DMS153 (cell line): ENCODE results near the gene MPP4.
"Not testable (repeated sequence)": the region's sequence is repeated elsewhere in the genome, so short reads cannot be mapped to it uniquely, and the experiment has no call there.

ENCODE experiments used
- DNase-seq: peaks from one replicate; lab custom pipeline; 2025; lab: John Stamatoyannopoulos, UW

MPP4 gene

DNA sequence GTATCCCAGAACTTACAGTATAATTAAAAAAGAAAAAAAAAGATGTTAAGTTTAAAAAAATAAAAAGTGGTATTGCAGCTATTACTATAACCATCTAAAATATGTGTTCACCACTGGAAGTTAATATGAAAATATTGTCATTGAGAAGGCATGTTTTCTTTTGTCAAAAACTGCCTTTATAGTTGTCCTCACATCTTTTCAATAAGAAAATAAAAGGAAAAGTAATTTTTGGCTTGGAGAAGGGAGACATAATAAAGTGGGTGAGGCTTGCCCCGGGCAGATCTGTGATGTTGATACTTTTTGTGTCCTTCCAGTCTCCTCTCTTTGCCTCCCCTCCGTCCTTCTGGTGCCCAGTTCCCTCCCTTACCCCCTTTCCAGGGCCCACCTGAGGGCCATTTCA lies 24.9 kb downstream of the MPP4 start:
- DNase-seq = no peak

- not testable (repeated sequence) for DNase-seq
These were observed 27.2 kb downstream of the MPP4 start for GRCh38 chr2:201671205-201671604.

- DNase-seq = no peak
These were observed 28.6 kb downstream of the MPP4 start for GRCh38 chr2:201669865-201670264.

- DNase-seq = no peak
These were observed 30.0 kb downstream of the MPP4 start for GRCh38 chr2:201668402-201668910.

DNA sequence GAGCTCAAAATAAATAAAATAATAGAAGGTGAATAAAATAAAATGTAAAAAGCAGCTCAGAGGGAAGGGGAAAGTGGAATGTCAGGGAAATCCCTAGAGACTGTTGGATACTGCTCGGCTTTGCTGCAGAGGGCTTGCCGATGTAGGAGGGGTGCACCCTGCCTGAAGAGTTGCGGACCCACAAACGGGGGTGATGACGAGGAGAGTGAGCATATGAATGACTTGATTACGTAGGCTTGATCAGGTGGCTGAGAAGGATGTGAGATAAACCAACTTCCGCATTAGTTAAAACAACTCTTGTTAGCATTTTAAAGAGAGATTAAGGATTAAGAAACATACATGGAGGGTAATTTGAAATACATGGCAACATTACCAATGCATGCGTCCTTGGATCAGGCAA lies 34.1 kb downstream of the MPP4 start:
- no peak for DNase-seq

DNA sequence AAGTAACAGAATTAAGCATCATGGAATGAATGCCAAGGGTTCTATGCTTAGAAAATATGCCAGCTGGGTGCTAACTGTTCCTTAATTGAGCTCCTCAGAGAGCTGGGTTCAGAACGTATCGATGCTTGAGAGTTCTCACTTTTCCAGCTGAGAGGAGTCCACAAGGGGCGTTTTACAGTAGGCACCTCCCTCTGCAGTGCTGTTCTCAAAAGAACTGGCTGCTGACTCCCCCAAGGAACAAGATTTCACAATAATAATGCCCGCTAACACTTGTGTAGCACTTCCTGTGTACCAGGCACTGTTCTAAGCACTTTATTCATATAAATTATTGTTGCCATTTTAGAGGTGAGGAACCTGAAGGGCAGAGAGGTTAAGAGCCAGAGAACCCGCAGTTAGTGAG lies 37.1 kb downstream of the MPP4 start:
- DNase-seq = no peak

GRCh38 chr2:201660293-201660895 lies 38.0 kb downstream of the MPP4 start:
- DNase-seq = no peak

DNA sequence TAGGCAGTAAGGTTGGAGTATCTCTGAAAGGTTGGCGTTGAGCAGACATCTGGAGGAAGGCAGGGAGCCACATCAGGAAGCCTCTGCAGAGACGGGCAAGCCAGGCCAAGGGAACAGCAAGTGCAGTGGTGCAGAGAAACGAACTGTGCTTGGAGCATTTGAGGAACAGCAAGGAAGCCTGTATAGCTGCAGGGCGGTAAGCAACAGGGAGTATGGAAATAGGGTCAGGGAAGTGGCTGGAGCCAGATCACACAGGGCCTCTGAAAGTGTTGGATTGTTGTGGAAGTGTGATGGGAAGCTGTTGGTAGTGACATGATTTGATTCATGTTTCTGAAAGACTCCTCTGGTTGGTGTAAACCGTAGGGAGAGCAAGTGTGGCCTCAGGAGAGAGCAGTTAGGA lies 41.7 kb downstream of the MPP4 start:
- DNase-seq = no peak

- no peak for DNase-seq
These were observed 42.3 kb downstream of the MPP4 start for GRCh38 chr2:201656102-201656501.

GRCh38 chr2:201654616-201655384 lies 43.6 kb downstream of the MPP4 start:
- no peak for DNase-seq

GRCh38 chr2:201653221-201653620 lies 45.2 kb downstream of the MPP4 start:
- DNase-seq = no peak

GRCh38 chr2:201649442-201649841 lies 49.0 kb downstream of the MPP4 start:
- DNase-seq = no peak

DNA sequence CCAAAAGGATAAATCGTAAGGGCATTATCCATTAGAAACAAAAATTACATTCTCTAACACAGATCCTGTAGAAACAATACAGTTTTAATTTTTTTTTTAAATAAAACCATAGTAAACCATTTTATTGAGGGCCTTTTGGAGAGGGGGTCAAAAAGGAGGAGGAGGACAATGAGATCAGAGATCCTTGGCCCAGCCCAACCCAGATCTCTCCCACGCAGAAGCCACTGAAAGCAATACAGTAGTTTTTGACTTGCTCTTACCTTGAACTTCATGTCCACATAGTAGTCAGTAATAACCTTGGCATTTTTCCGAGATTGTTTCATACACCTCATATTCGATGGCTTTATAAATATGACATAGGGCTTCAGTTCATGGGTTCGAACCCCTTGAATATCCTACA lies 51.0 kb downstream of the MPP4 start:
- no peak for DNase-seq

- no peak for DNase-seq
These were observed 54.4 kb downstream of the MPP4 start for GRCh38 chr2:201644001-201644400.

DNA sequence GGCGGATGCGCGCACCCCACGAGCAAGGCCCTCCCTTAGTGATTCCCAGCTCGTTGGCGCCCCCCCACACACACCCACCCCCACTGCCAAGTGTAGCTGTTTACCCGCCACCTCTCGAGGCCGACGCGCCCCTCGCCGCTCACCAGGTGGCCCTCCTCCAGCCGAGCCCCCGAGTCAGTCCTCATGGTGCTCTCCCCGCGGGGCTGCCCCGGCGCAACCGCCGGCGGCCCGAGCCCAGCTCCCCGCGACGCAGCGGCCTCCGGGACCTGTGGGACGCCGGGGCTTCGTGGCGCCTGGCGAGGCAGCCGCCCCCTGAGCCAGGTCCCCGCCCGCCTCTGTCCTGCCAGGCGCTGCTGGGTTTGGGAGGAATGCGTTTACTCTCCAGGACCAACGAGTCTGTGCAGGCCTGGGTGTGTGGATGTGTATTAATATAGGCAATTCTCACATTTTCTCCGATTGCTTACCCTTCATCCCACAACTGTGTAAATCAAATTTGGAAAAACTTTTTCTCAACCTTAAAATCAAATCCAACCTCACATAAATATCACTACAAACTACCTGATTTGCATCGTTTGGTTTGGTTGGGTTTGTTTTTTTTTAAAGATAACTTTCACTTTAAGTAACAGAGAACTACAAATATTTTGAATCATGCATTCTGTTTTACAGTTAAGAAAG lies 55.1 kb downstream of the MPP4 start, which contains the start of gene TMEM237:
Gene TMEM237 (minus strand): TSS at position 288 of the 675 bp plus-strand sequence. CDS start 103 bp downstream, at position 185.
- no peak for DNase-seq

- DNase-seq = no peak
These were observed 55.7 kb downstream of the MPP4 start for GRCh38 chr2:201642579-201643215.

GRCh38 chr2:201642086-201642578 lies 56.3 kb downstream of the MPP4 start:
- DNase-seq = no peak

GRCh38 chr2:201639205-201639604 lies 59.2 kb downstream of the MPP4 start:
- DNase-seq = no peak

DNA sequence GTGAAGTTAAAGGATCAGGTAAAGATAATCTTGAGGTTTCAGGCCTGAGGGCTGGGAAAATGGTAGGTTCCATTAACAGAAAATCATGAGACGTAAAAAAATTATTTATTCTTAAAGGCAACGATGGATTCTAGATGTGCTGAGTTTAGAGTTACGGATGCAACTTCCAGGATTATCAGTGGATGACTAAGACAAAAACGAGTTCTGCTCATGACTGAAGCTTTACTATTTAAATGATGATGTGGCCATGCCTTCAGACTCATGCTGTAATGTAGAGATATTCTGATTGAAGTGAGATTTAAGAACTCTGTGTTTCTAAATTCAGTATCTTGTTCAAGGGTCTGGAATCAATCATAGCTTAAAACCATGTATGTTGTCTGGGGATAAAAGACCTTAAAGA lies 60.1 kb downstream of the MPP4 start:
- no peak for DNase-seq

DNA sequence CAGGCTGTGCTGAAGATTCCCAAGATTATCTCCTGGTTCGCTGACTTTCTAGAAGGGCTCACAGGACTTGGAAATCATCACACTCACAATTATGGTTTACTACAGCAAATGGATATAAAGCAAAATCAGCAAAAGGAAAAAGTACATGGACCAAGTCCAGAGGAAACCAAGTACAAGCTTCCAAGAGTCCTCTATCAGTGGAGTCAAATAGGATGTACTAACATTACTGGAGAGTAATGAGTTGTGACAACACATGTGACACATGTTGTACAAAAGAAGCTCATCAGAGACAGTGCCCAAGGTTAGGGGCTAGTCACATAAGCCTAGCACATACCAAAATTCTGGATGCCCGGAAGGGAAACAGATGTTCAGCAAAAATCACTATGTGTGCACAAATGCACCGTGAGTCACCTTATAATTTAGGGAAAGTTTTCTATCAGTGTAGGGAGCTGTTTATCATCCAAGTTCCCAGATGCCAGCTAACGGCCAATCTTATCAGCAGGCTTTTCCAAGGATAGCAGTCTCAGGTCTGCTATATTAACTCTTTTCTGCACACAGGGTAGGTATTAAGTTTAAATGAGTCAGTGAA lies 64.7 kb downstream of the MPP4 start:
- DNase-seq = no peak

GRCh38 chr2:201631041-201631440 lies 67.4 kb downstream of the MPP4 start:
- no peak for DNase-seq

DNA sequence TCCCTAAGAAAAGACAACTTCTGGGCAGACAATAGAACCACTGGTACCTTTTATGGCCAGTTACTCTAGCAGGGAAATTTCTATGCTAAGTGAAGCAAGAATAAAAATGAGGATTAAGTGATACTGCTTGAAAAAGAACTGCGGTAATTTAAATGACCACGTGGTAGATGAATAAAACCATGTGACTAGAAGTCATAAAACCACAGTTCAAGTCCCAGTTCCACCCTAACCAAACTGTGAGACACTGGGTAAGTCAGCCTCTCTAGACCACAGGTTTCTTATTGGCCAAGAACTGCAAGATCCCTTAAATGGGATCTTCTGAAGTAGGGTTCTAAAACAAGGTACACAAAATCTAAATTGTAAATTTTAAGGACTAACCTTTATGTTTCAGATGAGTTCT lies 67.9 kb downstream of the MPP4 start:
- no peak for DNase-seq
